DMS79 (cell line): ENCODE results near the gene PPP1R12B.

Experiments used
- DNase-seq: peaks from one replicate; lab custom pipeline; 2025; lab: John Stamatoyannopoulos, UW

The PPP1R12B gene

GRCh38 chr1:202348509-202349205, at the start of gene PPP1R12B:
TSS of gene PPP1R12B (plus strand) at chr1:202348699. CDS start at chr1:202348852, 153 bp downstream.
- peak; percentile 99 for DNase-seq

- DNase-seq: no peak
These were observed 46.3 kb upstream of the PPP1R12B start for GRCh38 chr1:202302166-202302565.

GRCh38 chr1:202304375-202304774, 44.1 kb upstream of the PPP1R12B start:
- DNase-seq: no peak

DNA sequence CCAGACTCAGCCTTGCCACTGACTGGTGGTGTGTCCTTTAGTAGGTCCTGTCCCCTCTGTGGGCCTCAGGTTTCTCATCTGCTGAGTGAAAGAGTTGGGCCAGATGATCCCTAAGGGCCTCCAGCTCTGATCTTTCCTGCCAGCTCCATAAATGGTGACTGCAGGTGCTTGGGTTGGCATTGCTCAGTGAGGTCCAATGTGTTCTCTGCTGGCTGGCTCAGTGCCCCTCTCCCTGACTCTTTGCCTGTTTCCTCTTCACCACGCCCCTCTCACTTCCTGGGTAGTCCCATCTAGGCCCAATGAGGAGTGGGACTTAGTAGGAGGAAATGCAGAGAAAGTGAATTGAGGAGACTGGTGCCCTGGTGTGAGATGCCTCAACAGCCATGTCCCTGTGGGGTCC, 43.3 kb upstream of the PPP1R12B start:
- DNase-seq: no peak

- no peak for DNase-seq
These were observed 41.8 kb upstream of the PPP1R12B start for GRCh38 chr1:202306535-202307345.

- no peak for DNase-seq
These were observed 38.3 kb upstream of the PPP1R12B start for GRCh38 chr1:202310071-202310725.

DNA sequence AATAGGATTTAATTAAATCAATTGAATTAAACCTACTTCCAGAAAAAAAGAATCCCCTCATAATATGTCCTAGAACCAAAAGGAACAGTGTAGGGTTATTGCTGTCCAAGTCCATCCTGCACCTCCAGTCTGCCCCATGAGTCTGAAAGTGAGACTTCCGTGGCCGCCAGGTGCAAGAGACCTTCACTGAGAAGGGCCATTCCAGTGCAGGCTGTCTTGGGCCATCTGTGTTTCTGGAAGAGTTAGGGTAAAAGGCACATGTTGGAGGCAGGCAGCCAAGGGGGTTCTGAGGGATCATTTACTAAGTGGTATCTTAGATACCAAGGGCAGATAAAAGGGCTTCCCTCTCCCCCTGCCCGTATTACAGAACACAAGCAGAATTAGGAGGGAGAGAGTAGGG, 37.8 kb upstream of the PPP1R12B start:
- no peak for DNase-seq

DNA sequence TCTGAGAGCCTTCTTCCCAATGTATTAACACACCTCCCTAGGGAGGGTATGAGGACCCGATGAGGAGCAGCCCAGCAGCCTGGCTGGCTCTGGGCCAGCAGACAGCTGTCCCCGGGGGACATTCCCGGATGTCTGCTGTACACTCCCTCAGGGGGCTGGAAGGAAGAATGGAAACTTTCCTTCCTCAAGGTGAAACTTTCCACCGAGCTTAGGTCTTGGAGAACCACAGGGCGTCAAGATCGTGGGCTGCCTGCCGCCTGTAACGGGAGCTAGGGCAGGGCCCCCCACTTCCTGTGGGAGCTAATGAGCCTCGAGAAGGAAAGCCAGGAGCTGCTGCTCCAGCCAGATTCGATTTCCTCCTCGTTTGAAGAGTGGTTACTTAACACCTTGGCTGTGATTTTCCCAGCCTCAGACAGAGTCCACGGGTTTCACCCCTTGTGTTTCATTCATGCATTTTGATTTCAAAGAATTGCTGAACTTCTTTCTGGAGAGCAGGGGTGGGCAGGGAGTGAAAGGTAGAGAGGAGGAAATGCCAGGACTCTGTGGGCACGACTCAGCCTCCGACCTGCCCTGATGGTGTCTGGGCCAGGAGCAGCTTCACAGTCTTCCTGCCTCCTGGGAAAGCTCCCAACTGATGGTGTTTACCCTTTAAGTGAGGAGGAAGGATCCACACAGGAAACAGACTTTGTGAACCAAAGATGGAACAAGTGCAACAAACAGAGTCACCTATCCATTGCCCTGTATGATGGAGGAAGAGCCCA, 36.4 kb upstream of the PPP1R12B start:
- no peak for DNase-seq

DNA sequence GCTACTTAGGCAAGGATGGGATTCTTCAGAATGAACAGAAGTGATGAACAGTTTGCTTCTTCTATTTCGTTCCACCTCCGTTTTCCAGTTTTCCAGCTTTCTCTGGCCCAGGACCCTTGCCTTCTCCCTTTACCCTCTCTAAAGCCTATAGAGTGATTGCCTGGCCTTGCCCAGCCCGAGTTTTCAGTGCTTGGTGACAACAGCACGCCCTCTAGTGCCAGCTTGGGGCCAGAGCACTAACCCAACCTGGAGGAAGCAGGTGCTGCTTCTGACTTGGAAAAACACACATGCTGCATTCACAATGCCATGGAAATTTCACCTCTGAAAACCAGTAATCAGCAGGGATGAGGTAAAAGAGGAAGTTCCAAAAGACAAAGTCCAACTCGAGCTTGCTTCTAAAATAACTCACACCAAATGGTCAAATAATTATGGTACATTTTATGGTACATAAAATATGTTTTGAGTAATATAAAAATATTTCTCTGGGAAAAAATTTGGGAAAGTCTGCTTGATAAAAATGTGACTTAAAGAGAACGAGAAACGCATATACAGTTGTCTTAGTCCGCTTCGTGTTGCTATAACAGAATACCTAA, 32.8 kb upstream of the PPP1R12B start:
- DNase-seq: peak; percentile 49

DNA sequence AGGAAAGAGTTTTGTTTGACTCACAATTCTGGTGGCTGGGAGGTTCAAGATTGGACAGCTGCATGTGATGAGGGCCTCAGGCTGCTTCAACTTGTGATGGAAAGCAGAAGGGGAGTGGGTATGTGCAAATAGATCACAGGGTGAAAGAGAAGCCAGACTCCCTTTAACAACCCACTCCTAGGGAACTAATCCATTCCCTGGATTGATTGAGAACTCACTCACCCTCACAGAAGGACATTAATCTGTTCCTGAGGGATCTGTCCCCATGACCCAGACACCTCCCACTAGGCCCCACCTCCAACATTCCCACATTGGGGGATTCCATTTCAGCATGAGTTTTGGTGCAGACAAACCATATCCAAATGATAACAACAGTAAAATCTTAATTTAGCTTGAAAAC, 32.3 kb upstream of the PPP1R12B start:
- no peak for DNase-seq

DNA sequence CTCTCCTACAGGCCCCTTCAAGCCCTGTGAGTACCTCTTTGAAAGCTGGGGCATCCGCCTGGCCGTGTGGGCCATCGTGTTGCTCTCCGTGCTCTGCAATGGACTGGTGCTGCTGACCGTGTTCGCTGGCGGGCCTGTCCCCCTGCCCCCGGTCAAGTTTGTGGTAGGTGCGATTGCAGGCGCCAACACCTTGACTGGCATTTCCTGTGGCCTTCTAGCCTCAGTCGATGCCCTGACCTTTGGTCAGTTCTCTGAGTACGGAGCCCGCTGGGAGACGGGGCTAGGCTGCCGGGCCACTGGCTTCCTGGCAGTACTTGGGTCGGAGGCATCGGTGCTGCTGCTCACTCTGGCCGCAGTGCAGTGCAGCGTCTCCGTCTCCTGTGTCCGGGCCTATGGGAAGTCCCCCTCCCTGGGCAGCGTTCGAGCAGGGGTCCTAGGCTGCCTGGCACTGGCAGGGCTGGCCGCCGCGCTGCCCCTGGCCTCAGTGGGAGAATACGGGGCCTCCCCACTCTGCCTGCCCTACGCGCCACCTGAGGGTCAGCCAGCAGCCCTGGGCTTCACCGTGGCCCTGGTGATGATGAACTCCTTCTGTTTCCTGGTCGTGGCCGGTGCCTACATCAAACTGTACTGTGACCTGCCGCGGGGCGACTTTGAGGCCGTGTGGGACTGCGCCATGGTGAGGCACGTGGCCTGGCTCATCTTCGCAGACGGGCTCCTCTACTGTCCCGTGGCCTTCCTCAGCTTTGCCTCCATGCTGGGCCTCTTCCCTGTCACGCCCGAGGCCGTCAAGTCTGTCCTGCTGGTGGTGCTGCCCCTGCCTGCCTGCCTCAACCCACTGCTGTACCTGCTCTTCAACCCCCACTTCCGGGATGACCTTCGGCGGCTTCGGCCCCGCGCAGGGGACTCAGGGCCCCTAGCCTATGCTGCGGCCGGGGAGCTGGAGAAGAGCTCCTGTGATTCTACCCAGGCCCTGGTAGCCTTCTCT, 30.3 kb upstream of the PPP1R12B start:
- no peak for DNase-seq

DNA sequence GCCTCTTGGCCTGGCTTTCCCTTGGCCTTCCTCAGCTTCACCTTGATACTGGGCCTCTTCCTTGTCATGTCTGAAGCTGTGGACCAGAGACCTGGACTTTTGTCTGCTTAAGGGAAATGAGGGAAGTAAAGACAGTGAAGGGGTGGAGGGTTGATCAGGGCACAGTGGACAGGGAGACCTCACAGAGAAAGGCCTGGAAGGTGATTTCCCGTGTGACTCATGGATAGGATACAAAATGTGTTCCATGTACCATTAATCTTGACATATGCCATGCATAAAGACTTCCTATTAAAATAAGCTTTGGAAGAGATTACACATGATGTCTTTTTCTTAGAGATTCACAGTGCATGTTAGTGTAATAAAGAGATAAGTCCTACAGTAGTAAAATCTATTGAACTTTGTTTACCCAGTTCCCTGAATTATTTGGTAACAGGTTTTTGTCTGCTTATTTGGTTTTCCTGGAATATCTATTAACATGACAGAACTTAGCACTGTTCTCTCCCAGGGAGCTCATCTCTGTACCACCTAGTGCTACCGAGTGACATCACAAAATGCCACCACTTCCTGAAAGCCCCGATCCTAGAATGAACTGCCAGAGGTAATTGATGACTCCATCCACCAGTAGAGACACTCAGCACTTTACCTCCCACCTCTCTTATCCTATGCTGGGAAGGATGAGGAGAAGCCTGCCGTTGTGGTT, 29.0 kb upstream of the PPP1R12B start:
- no peak for DNase-seq

GRCh38 chr1:202320081-202320405, 28.5 kb upstream of the PPP1R12B start:
- no peak for DNase-seq

GRCh38 chr1:202323731-202324130, 24.8 kb upstream of the PPP1R12B start:
- no peak for DNase-seq

GRCh38 chr1:202324646-202325045, 23.9 kb upstream of the PPP1R12B start:
- no peak for DNase-seq

DNA sequence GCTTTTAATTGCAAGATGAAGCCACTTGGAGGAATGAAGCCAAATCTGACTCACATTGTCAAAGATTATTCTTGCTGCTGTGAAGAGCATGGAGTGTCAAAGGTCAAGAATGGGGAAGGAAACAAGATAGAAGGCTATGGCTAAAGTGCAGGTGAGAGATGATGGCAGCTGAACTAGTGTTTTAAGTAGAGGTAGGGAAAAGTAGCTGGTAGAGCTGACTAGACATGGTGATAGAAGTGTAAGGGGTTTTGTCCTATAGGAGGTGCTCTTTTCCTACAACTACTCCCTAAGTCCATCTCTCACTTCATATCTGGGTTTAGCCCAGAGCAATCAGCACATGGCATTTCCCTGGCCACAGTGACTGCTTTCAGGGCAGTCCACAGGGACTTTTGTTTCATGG, 18.6 kb upstream of the PPP1R12B start:
- no peak for DNase-seq

GRCh38 chr1:202333861-202334260, 14.6 kb upstream of the PPP1R12B start:
- no peak for DNase-seq

GRCh38 chr1:202343652-202344349, 4.7 kb upstream of the PPP1R12B start:
- DNase-seq: no peak

GRCh38 chr1:202348005-202348508, 442 bp upstream of the PPP1R12B start:
- DNase-seq: no peak
